HG03442 (cell line): Measurements from ENCODE around the gene HBD.
"Not testable (repeated sequence)": the region's sequence is repeated elsewhere in the genome, so short reads cannot be mapped to it uniquely, and the experiment has no call there.

Source experiments
- ATAC-seq: cut with Tn5 transposase; IDR thresholded peaks from one replicate; pipeline ENCODE4 v1.9.1; 2021; ENCODE audit warnings: mild to moderate bottlenecking, moderate library complexity; ENCODE audit not compliant: unreplicated experiment

HBD gene

DNA sequence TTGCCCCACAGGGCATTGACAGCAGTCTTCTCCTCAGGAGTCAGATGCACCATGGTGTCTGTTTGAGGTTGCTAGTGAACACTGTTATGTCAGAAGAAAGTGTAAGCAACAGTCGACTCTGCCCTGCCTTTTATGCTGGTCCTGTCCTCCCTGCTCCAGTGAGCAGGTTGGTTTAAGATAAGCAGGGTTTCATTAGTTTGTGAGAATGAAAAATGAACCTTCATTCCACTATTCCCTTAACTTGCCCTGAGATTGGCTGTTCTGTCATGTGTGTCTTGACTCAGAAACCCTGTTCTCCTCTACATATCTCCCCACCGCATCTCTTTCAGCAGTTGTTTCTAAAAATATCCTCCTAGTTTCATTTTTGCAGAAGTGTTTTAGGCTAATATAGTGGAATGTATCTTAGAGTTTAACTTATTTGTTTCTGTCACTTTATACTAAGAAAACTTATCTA, at the start of gene HBD:
HBD (minus strand) TSS at position 103 of the 454 bp plus-strand sequence; CDS start at position 53, 50 bp downstream.
- peak; percentile 79 for ATAC-seq

DNA sequence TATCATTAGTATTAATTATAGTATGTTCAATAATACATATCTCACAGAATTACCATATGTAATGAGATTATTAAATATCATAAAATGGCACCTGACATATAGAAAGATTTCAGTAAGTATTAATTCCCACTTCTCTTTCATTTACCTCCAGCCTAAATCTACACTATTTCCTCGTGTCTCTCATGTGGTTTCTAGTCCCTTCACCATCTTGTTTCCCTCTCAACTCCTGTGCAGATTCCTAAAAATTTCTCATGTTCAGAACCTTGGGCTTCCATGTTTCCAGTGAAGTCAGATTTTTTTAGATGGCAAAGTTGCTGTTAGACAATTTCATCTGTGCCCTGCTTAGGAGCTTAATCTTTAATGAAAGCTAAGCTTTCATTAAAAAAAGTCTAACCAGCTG, 49.6 kb upstream of the HBD start:
- no peak for ATAC-seq

DNA sequence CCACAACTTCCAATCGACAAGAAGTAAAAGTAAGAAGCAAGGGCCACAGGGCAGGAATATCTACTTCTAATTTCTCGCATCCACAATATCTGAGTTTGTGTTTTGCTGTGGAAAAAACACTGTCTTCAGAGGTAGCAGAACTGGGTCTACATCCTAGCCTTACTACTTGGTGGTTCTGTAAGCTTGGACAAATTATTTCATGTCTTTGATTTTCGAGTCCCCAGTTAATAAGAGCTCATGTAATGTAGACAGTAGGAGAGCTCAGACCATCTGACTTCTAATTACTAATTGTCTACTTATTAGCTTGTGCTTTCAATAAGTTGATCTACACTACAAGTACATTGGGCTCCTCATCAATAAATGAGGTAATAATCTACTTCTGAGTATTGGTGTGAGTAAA, 48.8 kb upstream of the HBD start:
- no peak for ATAC-seq

- ATAC-seq, result no peak
Observed at GRCh38 chr11:5282628-5283027, 48.3 kb upstream of the HBD start.

DNA sequence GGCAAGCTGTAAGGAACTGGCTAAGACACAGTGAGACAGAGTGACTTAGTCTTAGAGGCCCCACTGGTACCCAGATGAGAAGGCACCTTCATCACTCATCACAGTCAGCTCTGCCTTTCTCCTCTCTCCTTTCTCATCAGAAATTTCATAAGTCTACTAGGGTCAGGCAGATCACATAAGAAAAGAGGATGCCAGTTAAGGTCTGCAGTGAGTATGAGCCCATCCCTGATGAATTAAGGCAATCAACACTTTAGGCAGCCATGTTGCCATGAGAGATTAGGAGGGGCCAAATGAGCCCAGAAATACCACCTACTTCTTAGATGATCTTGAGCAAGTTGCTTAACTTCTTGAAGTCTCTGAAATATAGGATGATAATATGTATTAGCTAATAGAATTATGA, 47.3 kb upstream of the HBD start:
- ATAC-seq, result no peak

GRCh38 chr11:5280582-5281102, 46.4 kb upstream of the HBD start:
- ATAC-seq, result peak; percentile 94

- no peak for ATAC-seq
Observed at GRCh38 chr11:5279471-5280090, 45.3 kb upstream of the HBD start.

DNA sequence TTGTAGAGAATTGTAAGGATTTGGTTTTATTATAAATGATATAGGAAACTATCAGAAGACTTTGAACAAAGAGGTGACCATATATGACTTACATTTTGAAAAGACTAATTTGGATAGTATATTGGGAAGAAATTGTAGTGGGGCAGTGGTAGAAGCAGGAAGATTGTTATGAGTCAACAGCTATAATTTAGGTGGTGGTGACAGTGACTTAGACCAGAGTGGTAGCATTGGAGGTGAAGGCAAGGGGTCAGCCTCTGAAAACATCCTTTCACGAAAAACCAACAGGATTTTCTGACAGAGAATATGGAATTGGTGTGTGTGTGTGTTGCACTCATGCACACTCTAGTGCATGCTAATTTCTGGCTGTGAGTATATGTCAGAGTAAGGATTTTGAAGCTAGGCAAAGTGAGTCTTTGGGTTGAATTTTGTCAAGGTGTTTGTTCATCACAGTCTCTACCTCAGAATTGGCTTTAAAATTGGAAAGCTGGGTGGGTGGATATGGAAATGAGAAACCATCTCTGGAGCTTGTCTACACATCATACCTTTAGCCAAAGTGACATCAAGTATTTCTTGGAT, 43.6 kb upstream of the HBD start:
- peak; percentile 47 for ATAC-seq

- no peak for ATAC-seq
Observed at GRCh38 chr11:5276697-5277096, 42.4 kb upstream of the HBD start.

DNA sequence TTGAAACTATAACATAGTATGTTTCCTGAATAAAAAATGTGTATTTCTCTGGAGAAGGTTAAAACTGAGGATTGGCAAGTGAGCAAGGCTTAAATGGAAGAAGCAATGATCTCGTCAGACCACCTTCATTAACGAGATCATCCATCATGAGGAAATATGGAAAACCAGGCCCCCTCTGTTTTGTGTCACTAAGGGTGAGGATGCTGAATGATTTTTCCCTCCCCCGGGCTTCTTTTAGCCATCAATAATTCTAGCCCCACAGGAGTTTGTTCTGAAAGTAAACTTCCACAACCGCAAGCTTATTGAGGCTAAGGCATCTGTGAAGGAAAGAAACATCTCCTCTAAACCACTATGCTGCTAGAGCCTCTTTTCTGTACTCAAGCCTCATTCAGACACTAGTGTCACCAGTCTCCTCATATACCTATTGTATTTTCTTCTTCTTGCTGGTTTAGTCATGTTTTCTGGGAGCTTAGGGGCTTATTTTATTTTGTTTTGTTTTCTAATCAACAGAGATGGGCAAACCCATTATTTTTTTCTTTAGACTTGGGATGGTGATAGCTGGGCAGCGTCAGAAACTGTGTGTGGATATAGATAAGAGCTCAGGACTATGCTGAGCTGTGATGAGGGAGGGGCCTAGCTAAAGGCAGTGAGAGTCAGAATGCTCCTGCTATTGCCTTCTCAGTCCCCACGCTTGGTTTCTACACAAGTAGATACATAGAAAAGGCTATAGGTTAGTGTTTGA, 41.3 kb upstream of the HBD start:
- no peak for ATAC-seq

DNA sequence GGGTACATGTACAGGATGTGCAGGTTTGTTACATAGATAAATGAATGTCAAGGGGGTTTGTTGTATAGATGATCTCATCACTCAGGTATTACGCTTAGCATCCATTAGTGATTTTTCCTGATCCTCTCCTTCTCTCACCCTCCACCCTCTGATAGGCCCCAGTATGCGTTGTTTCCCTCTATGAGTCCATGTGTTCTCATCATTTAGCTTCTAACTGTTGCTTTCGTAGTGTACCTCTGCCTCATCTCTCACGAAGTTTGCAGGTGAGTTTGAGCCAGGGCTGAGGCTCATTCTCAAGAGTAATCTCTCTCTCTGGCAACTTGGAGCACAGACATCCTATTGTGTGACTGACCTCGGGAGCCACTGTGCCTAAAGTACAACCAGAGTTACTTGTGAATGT, 40.1 kb upstream of the HBD start:
- no peak for ATAC-seq

DNA sequence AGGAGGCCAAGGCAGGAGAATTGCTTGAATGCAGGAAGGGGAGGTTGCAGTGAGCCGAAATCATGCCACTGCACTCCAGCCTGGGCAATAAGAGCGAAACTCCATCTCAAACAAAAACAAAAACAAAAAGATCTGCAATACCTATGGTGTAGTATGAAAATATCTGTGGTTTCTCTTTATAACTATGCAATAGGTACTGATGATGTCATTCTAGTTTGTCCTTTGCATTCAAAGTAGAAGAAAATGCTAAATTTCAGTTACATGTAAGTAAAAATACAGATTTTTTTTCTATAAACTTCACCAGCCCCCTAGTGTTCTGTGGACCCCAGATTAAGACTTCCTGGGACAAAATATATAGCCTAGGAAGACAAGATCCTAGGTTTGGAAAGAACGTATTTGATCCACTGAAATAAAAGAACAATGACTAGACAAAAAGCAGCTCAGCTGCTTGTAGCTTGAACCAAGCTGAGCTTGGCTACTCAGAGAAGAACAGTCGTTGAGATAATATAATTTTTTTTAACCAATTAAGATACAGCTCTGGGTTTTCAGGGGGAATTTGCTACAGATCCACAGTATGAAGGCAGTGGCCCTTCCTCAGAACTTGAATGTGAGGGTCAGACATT, 38.2 kb upstream of the HBD start:
- ATAC-seq, result no peak

GRCh38 chr11:5269715-5270147, 35.4 kb upstream of the HBD start, which contains the start of gene HBE1:
TSS of gene HBE1 (minus strand) at chr11:5269945. CDS start at chr11:5269890, 55 bp downstream.
- ATAC-seq, result no peak

DNA sequence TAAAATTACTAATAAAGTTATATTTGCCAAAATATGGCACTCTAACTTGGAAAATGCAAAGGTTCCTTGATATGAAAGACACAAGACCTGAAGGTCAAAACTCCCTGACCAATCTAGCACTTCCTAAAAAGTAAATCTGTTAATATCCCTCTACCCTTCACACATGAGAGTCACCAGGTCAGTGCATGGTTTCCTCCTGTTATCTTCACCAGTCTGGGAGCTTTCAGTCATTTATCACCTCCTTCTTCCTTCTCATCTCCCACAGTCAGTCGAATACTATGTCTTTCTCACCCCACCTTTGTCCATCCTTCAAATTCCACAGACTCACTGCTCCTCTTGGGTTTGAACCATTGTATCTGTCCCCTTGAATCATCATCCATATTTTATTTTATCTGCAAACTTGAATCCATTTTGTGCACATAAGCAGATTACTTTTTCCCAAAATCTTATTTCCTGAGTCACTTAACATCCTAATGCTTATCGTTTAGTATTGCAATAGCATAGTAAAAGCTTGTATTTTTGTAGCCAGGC, 32.8 kb upstream of the HBD start:
- no peak for ATAC-seq

GRCh38 chr11:5266609-5267008, 32.3 kb upstream of the HBD start:
- ATAC-seq, result no peak

DNA sequence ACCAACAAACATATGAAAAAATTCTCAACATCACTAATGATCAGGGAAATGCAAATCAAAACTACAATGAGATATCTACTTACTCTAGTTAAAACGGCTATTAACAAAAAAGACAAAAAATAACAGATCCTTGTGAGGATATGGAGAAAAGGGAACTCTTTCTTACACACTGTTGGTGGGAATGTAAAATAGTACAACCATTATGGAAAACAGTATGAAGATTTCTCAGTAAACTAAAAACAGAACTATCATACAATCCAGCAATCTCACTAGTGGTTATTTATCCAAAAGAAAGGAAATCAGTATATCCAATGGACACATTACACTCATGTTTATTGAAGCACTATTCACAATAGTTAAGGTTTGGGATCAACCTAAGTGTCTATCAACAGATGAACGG, 31.5 kb upstream of the HBD start:
- no peak for ATAC-seq

DNA sequence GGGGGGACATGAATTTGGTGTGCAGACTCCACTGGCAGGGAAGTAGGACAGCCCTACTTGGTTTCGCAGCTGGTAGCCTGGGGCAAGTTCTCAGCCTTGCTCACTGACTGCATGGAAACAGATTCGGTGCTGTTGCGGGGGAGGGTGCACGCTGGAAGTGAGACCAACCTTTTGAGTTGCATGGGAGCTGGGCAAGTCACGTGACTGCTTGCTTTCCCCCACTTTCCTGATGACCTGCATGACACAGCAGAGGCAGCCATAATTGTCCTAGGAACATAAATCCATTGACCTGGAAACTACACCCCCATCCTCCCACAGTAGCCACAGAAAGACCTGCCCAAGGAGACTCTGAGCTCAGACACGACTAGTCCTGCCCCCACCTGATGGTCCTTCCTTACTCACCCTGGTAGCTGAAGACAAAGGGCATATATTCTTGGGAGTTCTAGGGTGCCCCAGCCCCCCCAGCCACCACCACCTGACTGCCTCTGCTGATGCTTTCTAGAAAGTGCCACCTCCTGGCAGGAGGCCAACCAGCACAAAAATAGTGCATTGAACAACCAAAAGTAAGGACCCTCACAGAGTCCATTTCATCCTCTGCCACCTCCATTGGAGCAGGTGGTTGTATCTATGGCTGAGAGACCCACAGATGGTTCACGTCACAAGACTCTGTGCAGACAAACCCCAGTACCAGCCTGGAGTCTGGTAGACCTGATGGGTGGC, 24.4 kb upstream of the HBD start:
- no peak for ATAC-seq

- ATAC-seq, result no peak
Observed at GRCh38 chr11:5257296-5257695, 23.0 kb upstream of the HBD start.

DNA sequence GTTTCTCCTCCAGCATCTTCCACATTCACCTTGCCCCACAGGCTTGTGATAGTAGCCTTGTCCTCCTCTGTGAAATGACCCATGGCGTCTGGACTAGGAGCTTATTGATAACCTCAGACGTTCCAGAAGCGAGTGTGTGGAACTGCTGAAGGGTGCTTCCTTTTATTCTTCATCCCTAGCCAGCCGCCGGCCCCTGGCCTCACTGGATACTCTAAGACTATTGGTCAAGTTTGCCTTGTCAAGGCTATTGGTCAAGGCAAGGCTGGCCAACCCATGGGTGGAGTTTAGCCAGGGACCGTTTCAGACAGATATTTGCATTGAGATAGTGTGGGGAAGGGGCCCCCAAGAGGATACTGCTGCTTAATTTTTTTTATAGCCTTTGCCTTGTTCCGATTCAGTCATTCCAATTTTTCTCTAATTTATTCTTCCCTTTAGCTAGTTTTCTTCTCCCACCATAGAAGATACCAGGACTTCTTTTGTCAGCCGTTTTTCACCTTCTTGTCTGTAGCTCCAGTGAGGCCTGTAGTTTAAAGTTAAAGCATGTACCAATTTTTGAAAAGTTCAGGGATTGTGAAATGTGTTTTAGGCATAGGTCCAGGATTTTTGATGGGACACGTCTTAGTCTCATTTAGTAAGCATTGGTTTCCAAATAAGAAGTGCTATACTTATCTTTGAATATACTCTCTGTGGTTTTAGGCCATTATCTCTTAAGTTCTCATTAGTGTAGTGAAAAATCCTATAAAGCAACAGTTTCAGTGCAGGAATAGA, 20.5 kb upstream of the HBD start, which contains the start of gene HBG2:
HBG2 (minus strand) TSS at position 136 of the 768 bp plus-strand sequence; CDS start at position 83, 53 bp downstream.
- not testable (repeated sequence) for ATAC-seq

DNA sequence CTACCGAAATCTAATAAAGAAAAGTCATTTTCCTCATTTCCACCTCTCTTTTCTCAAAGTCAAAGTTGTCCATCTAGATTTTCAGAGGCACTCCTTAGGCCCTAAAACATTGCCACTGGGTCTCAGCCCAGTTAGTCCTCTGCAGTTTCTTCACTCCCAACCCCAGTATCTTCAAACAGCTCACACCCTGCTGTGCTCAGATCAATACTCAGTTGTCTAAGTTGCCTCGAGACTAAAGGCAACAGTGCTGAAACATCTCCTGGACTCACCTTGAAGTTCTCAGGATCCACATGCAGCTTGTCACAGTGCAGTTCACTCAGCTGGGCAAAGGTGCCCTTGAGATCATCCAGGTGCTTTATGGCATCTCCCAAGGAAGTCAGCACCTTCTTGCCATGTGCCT, 19.7 kb upstream of the HBD start:
- ATAC-seq, result not testable (repeated sequence)
